SK-N-MC (cell line): ENCODE results near the gene ADCY3.

Source experiments
- EZH2 ChIP-seq: fragments of 200-600 bp; sonication (generic); IDR thresholded peaks from one replicate; pipeline ENCODE4 v1.6.1; 2017; ENCODE audit warnings: antibody characterized with exemption
- FOXP2 ChIP-seq: optimal IDR thresholded peaks from 2 replicates; pipeline ENCODE3; 2011; ENCODE audit warnings: mild to moderate bottlenecking, moderate library complexity; ENCODE audit not compliant: insufficient read depth; ENCODE audit errors: extremely low read length, control extremely low read depth
- POLR2AphosphoS5 ChIP-seq: IDR thresholded peaks from 2 replicates; pipeline ENCODE4 v1.6.1; 2012; ENCODE audit warnings: mild to moderate bottlenecking, low read depth, low read length, borderline replicate concordance

- TF ChIP-seq POLR2AphosphoS5 = no peak
- no peak for TF ChIP-seq EZH2
- TF ChIP-seq FOXP2 = no peak
Measured at GRCh38 chr2:24832073-24832461, 88.0 kb downstream of the ADCY3 start.
